ENCODE data around the gene CNIH1.
"Not testable (repeated sequence)": the region's sequence is repeated elsewhere in the genome, so short reads cannot be mapped to it uniquely, and the experiment has no call there.

CNIH1 gene

DNA sequence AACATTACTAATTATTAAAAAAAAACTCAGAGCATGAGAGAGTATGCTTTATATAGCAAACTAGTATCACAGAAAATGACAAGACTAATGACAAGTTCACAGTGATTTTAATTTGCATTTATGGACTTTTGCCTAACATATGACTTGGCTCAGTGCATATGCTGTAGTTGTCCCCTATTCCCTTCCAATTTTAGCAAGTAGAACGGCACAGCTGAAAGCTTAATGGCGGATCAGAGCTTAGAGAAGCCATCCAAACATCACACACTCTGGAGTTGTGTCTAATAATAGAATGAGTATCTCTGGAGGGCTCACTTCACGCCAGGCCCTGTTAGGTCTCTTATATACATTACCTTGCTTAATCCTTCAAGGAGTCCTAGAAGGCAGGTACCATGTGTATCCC is 13.3 kb downstream of the CNIH1 start:
- no peak for DNase-seq (ENCODE audit: low spot score)

DNA sequence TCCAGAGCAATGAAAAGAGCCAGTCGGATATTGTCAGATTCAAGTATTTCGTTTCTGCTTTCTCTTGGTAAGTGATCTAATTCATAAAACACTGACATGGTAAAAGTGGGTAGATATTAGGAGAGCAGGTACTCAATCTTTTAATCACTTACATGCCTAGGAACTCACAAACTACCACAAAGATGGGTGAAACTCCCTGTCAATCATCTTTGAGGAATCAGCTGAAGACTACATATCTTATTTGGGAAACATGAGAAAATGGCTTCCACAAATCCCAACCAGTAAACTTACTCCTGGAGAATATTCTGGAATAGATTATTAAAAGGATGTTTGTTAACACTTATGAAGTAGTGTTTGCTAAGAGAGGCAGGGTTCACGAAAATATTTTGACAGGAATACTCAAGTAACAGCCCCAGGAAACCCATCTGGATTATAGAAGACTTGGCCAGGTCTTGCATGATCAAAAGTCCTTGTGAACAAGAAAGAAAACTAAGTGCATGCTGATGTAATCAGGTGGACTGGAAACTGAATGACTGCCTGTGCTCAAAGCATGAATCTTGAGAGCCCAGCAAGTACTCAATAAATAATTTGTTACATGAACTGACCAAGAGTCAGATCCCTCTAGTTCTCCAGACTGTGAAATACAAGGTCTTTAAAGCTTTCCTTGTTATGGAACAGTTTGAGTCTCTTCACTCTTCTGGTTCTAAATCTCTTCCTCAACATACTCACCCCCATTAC is 15.5 kb downstream of the CNIH1 start:
- DNase-seq (ENCODE audit: low spot score), result no peak

DNA sequence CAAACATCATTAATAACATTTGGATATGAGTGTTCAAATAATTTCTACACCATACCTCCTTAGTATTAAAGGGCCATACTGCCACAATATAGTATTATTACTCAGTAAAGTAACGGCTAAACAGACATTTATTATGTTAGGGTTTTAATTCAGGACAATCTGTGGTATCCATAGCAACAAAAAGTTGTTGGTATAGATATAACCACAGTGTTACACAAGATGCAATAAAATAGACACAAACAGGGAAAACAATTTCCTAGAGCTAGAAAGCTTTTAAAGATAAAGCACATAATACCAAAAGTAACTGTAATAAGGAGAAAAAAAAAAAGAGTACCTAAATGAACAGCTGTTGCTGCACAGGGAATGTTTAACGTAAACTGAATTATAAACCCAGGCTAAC is 16.1 kb downstream of the CNIH1 start:
- DNase-seq (ENCODE audit: low spot score), result no peak

- DNase-seq (ENCODE audit: low spot score), result no peak
Measured at GRCh38 chr14:54424479-54424901, 16.7 kb downstream of the CNIH1 start.

DNA sequence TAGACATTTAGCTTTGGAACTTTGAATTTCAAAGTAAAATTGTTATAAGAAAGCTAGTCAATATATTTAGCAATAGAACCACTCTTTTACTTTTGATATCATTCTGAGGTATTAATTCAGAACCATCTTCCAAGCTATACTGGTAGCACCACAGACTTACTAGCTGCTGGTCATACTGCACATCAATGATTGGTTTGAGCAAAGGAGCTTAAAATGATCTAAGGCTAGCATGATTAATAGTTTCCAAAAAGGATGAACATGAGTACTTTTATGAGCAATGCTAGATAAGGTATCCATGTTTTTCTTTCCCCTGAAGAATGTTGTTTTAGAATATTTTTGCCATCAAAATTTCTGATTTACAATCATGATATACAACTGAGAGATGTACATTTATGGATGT is 17.2 kb downstream of the CNIH1 start:
- no peak for DNase-seq (ENCODE audit: low spot score)

DNA sequence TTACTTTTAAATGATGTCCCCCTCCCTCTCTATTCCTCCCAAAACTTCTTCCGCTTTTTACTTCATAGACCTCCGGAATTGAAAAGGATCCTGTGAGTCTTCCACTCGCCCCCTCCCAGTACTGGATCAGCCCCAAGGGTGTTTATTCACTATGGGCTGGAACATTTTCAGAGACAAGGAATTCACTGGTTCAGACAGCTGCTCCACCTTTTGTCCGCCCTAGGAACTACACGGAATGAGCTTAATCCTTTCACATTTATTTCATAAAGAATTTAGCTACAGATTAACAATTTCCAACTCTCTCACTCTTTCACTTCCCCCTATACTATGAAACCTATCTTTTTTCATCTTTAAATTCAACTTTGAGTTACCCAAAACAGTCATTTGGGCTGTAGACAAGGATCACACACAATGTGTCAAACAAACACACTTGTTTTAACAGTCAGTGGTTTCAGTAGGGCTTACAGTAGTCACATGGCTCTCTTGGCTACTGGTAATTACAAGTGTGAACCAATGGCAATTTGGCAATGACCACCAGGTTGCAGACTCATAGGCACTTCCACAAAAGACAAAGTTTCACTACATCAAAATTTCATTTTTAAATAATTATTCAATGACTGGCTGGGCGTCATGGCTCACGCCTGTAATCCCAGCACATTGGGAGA is 20.6 kb downstream of the CNIH1 start:
- DNase-seq (ENCODE audit: low spot score), result no peak

DNA sequence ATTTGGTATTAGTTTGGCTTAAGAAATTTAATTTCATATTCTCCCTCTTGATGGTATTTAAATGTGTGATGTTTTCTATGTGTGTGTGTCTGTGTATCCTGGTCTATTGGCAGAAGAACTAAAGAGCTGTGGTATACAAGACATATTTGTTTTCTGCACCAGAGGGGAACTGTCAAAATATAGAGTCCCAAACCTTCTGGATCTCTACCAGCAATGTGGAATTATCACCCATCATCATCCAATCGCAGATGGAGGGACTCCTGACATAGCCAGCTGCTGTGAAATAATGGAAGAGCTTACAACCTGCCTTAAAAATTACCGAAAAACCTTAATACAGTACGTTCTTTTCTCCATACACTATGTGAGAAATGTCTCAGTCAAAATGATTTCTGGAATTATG is 29.8 kb downstream of the CNIH1 start:
- DNase-seq (ENCODE audit: low spot score), result no peak

- DNase-seq (ENCODE audit: low spot score), result no peak
Measured at GRCh38 chr14:54410215-54410614, 31.0 kb downstream of the CNIH1 start.

DNA sequence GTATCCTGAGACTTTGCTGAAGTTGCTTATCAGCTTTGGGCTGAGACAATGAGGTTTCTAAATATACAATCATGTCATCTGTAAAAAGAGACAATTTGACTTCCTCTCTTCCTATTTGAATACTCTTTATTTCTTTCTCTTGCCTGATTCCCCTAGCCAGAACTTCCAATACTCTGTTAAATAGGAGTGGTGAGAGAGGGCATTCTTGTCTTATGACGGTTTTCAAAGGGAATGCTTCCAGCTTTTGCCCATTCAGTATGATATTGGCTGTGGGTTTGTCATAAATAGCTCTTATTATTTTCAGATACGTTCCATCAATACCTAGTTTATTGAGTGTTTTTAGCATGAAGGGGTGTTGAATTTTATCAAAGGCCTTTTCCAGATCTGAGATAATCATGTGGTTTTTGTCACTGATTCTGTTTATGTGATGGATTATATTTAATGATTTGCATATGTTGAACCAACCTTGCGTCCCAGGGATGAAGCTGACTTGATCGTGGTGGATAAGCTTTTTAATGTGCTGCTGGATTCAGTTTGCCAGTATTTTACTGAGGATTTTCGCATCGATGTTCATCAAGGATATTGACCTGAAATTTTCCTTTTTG is 37.7 kb downstream of the CNIH1 start:
- DNase-seq (ENCODE audit: low spot score), result not testable (repeated sequence)

DNA sequence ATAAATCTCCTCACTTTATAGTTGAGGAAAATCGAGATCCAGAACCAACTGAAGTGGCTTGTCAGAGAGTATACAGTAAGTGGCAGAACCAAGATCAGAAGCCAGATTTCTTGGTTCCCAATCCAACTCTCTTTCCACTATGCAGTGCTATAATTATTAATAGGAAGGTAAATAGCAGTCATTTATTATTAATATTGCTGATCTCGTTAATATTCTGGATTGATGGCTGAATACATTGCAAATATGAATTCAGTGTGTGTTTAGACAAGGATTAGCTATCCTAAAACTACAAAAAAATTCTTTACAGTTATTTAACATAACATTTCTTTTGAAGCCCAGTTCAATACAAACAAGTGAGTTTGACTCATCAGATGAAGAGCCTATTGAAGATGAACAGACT is 41.6 kb downstream of the CNIH1 start:
- no peak for DNase-seq (ENCODE audit: low spot score)

- peak; percentile 95 for DNase-seq (ENCODE audit: low spot score)
Measured at GRCh38 chr14:54396493-54397335, 44.5 kb downstream of the CNIH1 start, which contains the start of gene CDKN3. Gene CDKN3 (plus strand): TSS chr14:54397007. CDS start chr14:54397069, 62 bp downstream.

DNA sequence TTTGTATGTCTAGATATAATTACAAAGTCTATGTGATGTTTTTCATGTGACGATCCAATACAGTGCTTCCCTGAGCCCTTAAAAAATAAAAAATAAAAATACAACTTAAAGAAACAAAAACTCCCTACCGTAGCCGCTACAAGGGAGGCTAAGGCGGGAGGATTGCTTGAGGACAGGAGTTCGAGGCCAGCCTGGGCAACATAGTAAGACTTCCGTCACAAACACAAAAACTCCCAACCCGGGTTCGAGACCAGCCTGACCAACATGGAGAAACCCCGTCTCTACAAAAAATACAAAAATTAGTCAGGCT is 45.0 kb downstream of the CNIH1 start:
- DNase-seq (ENCODE audit: low spot score), result no peak

- no peak for DNase-seq (ENCODE audit: low spot score)
Measured at GRCh38 chr14:54395716-54396115, 45.5 kb downstream of the CNIH1 start.

DNA sequence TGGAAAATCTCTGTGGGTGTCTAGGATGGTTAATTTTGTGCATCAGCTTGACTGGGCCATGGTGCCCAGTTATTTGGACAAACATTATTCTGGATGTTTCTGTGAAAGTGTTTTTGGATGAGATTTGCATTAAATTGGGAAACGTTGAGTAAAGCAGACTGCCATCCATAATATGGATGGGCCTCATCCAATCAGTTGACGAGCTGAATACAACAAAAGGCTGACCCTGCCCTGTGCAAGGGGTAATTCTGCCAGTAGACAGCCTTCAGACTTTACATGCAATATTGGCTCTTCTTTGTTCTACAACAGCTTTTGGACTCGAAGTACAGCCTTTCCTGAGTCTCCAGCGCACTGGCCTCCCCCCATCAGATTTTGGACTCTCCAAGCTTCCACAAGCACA is 45.9 kb downstream of the CNIH1 start:
- DNase-seq (ENCODE audit: low spot score), result no peak

DNA sequence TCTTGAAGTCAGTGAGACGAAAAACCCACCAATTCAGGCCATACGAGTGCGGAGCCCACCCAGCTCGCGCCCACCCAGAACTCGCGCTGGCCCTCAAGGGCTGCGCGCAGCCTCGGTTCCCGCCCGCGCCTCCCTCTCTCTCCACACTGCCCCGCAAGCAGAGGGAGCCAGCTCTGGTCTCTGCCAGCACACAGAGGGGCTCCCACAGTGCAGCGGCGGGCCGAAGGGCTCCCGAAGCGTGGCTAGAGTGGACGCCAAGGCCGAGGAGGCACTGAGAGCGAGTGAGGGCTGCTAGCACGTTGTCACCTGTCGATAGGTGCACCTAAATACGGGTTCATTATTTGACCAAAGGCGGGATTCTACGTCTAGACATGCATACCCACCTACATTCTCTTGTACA is 46.6 kb downstream of the CNIH1 start:
- DNase-seq (ENCODE audit: low spot score), result no peak

DNA sequence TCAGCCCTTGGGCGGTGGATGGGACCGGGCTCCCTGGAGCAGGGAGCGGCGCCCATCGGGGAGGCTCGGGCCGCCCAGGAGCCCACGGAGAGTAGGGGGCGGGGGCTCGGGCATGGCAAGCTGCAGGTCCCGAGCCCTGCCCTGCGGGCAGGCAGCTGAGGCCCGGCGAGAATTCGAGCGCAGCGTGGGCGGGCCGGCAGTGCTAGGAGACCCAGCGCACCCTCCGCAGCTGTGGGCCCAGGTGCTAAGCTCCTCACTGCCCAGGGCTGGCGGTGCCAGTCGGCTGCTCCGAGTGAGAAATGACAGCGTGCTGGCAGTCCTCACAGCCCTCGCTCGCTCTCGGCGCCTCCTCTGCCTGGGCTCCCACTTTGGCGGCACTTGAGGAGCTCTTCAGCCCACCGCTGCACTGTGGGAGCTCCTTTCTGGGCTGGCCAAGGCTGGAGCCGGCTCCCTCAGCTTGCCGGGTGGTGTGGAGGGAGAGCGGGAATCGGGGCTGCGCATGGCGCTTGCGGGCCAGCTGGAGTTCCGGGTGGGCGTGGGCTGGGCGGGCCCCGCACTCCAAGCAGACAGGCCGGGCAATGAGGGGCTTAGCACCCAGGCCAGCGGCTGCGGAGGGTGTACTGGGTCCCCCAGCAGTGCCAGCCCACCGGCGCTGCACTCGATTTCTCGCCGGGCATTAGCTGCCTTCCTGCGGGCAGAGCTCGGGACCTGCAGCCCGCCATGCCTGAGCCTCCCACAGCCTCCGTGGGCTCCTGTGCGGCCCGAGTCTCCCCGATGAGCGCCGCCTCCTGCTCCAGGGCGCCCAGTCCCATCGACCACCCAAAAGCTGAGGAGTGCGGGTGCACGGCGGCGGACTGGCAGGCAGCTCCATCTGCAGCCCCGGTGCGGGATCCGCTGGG is 47.9 kb downstream of the CNIH1 start:
- DNase-seq (ENCODE audit: low spot score), result not testable (repeated sequence)

- no peak for DNase-seq (ENCODE audit: low spot score)
Measured at GRCh38 chr14:54392131-54392859, 48.9 kb downstream of the CNIH1 start.

DNA sequence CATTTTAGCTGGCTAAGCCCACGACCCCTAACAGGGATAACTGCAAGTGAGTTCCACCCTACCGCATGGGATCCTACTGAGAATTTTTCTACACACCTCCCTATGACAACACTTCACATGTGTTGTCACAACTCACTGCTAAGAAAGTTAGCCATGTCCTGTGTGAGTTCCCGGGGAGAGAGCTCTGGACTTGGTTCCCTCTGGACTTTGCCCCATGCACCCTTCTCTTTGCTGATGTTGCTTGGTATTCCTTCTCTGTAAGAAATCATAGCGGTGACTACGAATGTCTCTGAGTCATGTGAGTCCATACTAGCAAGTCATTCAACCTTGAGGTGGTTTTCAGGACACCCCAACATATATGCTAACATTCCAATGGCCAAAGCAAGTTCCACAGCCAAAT is 53.8 kb downstream of the CNIH1 start:
- DNase-seq (ENCODE audit: low spot score), result no peak

DNA sequence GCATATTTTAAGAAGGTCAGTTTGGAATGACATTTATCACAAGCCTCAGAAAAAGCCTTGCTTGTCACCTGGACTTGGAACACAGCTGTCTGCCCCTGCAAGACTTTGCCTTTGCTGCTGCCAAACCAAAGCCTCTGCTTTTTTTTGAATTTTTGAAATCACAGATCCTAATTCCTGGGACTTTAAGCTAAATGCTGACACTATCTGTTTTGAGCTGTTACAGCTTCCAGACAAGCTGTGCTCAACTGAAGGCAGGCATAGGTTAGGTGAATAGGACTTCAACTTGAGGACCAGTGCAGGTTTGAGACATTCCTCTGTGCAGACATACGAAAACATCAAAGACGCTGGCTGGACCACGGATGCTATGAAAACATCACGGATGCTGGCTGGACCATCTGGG is 55.6 kb downstream of the CNIH1 start:
- DNase-seq (ENCODE audit: low spot score), result no peak

DNA sequence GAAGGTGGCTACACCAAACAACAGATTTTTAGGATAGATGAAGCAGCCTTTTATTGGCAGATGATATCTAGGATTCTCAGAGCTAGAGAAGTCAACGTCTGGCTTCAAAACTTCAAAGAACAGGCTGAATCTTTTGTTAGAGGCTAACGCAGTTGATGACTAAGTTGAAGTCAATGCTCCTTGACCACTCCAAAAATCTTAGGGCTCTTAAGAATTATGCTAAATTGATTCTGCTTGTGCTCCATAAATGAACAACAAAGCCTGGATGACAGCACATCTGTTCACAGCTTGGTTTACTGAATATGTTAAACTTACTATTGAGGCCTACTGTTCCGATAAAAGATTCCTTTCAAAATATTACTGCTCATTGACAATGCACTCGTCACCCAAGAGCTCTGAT is 57.3 kb downstream of the CNIH1 start:
- no peak for DNase-seq (ENCODE audit: low spot score)

GRCh38 chr14:54381821-54382220 is 59.4 kb downstream of the CNIH1 start:
- no peak for DNase-seq (ENCODE audit: low spot score)

All from HuH-7.5 (cell line).